ENCODE results near the gene TBC1D22A. TPM values are rescaled to one million over a fixed set of nuclear protein-coding genes. Genes with fewer than 3 reads are reported as not detected.

Gene TBC1D22A
- polyA plus RNA-seq, 1 donor (not counting 4 experiments of a cell fraction or from before 2014, with no cell fraction given), result 20.9 TPM

DNA sequence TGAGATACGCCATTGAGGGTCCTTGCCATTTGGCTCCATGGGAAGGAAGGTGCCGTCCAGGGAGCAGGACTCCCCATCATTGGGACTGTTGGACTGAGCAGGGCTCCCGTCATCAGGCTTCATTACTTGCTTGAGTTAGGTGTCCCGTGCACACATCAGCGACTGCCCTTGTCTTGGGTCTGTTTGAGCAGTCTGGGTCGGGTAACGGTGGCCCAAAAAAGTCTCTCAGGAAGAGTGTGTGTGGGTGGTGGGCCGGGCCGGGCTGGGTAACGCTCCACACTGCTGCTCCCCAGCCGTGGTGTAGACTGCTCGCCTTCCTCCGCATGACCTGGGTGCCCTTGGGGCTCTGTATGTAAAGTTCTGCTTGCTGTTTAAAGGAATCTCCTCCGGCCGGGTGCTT, 293.5 kb downstream of the TBC1D22A start:
- FAIRE-seq (no peak), DNase-seq (ENCODE audit: low read depth, low spot score) (no peak)
- TF ChIP-seq, protein P1, sequence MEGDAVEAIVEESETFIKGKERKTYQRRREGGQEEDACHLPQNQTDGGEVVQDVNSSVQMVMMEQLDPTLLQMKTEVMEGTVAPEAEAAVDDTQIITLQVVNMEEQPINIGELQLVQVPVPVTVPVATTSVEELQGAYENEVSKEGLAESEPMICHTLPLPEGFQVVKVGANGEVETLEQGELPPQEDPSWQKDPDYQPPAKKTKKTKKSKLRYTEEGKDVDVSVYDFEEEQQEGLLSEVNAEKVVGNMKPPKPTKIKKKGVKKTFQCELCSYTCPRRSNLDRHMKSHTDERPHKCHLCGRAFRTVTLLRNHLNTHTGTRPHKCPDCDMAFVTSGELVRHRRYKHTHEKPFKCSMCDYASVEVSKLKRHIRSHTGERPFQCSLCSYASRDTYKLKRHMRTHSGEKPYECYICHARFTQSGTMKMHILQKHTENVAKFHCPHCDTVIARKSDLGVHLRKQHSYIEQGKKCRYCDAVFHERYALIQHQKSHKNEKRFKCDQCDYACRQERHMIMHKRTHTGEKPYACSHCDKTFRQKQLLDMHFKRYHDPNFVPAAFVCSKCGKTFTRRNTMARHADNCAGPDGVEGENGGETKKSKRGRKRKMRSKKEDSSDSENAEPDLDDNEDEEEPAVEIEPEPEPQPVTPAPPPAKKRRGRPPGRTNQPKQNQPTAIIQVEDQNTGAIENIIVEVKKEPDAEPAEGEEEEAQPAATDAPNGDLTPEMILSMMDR (optimal IDR thresholded peaks at IDR 0.05 in 1 of 3, IDR thresholded peaks at IDR 0.05 in 1 of 3, conservative IDR thresholded peaks at IDR 0.05 in 1 of 3; ENCODE audit: extremely low read depth in 1 of 3, insufficient read depth in 2 of 3, low read length in 3 of 3), result no peak
- no peak for TF ChIP-seq EZH2 (IDR thresholded peaks at IDR 0.05; ENCODE audit: low read length)
- Histone ChIP-seq H3K27ac (ENCODE audit: control insufficient read depth, insufficient read depth, low read length) (no peak overlapping the region), H2AFZ (ENCODE audit: control insufficient read depth, low read length) (no peak overlapping the region), H3K36me3 (ENCODE audit: control insufficient read depth in 2 of 2, extremely low read depth in 1 of 2, insufficient read depth in 2 of 2, low read length in 2 of 2) (peaks cover 0 to 12% of the 10 kb centered on the region in 2 experiments), H4K20me1 (ENCODE audit: control insufficient read depth, extremely low read depth, insufficient read depth, low read length) (peaks cover 4% of the 10 kb centered on the region), H3K4me3 (ENCODE audit: control insufficient read depth in 2 of 3, extremely low read depth in 1 of 3, insufficient read depth in 2 of 3, low read depth in 1 of 3, low read length in 3 of 3) (no peak overlapping the region), H3K4me1 (ENCODE audit: control insufficient read depth, extremely low read depth, insufficient read depth, low read length) (no peaks in the 10 kb centered on the region), H3K9ac (ENCODE audit: control insufficient read depth, extremely low read depth, insufficient read depth, low read length) (no peak overlapping the region), H3K4me2 (ENCODE audit: control insufficient read depth, extremely low read depth, insufficient read depth, low read depth, low read length) (no peak overlapping the region), H3K27me3 (ENCODE audit: control insufficient read depth, extremely low read depth, insufficient read depth, low read length) (no peaks in the 10 kb centered on the region), H3K79me2 (ENCODE audit: control insufficient read depth, insufficient read depth, low read length) (no peaks in the 10 kb centered on the region), H3K9me1 (ENCODE audit: control insufficient read depth, extremely low read depth, insufficient read depth, low read length) (no peaks in the 10 kb centered on the region), H3K9me3 (ENCODE audit: control insufficient read depth, low read depth, low read length) (no peaks in the 10 kb centered on the region)
- dilution Hi-C loops (cut with MboI; ENCODE audit: extremely low pct_ligation_motif_present, low sequenced_read_pairs), result no loop called here

GRCh38 chr22:47056361-47056760, 293.9 kb downstream of the TBC1D22A start:
- Histone ChIP-seq H3K27me3 (ENCODE audit: control insufficient read depth, extremely low read depth, insufficient read depth, low read length) (no peaks in the 10 kb centered on the region), H3K36me3 (ENCODE audit: control insufficient read depth in 2 of 2, extremely low read depth in 1 of 2, insufficient read depth in 2 of 2, low read length in 2 of 2) (peaks cover 0 to 15% of the 10 kb centered on the region in 2 experiments), H3K9me3 (ENCODE audit: control insufficient read depth, low read depth, low read length) (no peaks in the 10 kb centered on the region), H3K4me3 (ENCODE audit: control insufficient read depth in 2 of 3, extremely low read depth in 1 of 3, insufficient read depth in 2 of 3, low read depth in 1 of 3, low read length in 3 of 3) (no peak overlapping the region), H4K20me1 (ENCODE audit: control insufficient read depth, extremely low read depth, insufficient read depth, low read length) (peaks cover 4% of the 10 kb centered on the region), H3K4me2 (ENCODE audit: control insufficient read depth, extremely low read depth, insufficient read depth, low read depth, low read length) (no peak overlapping the region), H2AFZ (ENCODE audit: control insufficient read depth, low read length) (no peak overlapping the region), H3K27ac (ENCODE audit: control insufficient read depth, insufficient read depth, low read length) (no peak overlapping the region), H3K79me2 (ENCODE audit: control insufficient read depth, insufficient read depth, low read length) (no peaks in the 10 kb centered on the region), H3K9me1 (ENCODE audit: control insufficient read depth, extremely low read depth, insufficient read depth, low read length) (no peaks in the 10 kb centered on the region), H3K9ac (ENCODE audit: control insufficient read depth, extremely low read depth, insufficient read depth, low read length) (no peak overlapping the region), H3K4me1 (ENCODE audit: control insufficient read depth, extremely low read depth, insufficient read depth, low read length) (no peaks in the 10 kb centered on the region)
- dilution Hi-C loops (cut with MboI; ENCODE audit: extremely low pct_ligation_motif_present, low sequenced_read_pairs), result no loop called here
- TF ChIP-seq, protein P1 (optimal IDR thresholded peaks at IDR 0.05 in 1 of 3, IDR thresholded peaks at IDR 0.05 in 1 of 3, conservative IDR thresholded peaks at IDR 0.05 in 1 of 3; ENCODE audit: extremely low read depth in 1 of 3, insufficient read depth in 2 of 3, low read length in 3 of 3), result no peak
- TF ChIP-seq EZH2 (IDR thresholded peaks at IDR 0.05; ENCODE audit: low read length), result no peak
- FAIRE-seq (no peak), DNase-seq (ENCODE audit: low read depth, low spot score) (no peak)

Data from keratinocyte (primary cell).